Keratinocyte (primary cell): ENCODE data around the gene LRIG3. TPM values are rescaled to one million over a fixed set of nuclear protein-coding genes. Genes with fewer than 3 reads are reported as not detected.

Experiments used
- DNase-seq: peaks from one replicate; pipeline ENCODE4 v3.0.0-alpha.2; 2011; ENCODE audit warnings: low read depth, missing footprints, low spot score
- FAIRE-seq: peaks from 2 replicates; lab custom pipeline; 2011; peaks lifted over from hg19 to GRCh38; lab: Jason Lieb, UNC
- H2AFZ ChIP-seq: 2 replicates; pipeline ENCODE4 v1.6.0; 2012; ENCODE audit warnings: low read length, control low read depth, inconsistent platforms; ENCODE audit not compliant: control insufficient read depth
- H3K27ac ChIP-seq: 2 replicates; pipeline ENCODE4 v1.5.1; 2011; ENCODE audit warnings: low read length; ENCODE audit not compliant: control insufficient read depth, insufficient read depth
- H3K27me3 ChIP-seq: 3 replicates; pipeline ENCODE4 v1.6.0; 2011; ENCODE audit warnings: low read length; ENCODE audit not compliant: control insufficient read depth, insufficient read depth; ENCODE audit errors: extremely low read depth
- H3K36me3 ChIP-seq, 2 experiments: 2 replicates in 1 of 2; 3 replicates in 1 of 2; pipeline ENCODE4 v1.5.1; 2011; ENCODE audit warnings: low read length in 2 of 2, mild to moderate bottlenecking in 1 of 2; ENCODE audit not compliant: control insufficient read depth in 2 of 2, insufficient read depth in 2 of 2; ENCODE audit errors: extremely low read depth in 1 of 2
- H3K4me1 ChIP-seq: 3 replicates; pipeline ENCODE4 v1.5.1; 2011; ENCODE audit warnings: low read length; ENCODE audit not compliant: control insufficient read depth, insufficient read depth; ENCODE audit errors: extremely low read depth
- H3K4me2 ChIP-seq: 3 replicates; pipeline ENCODE4 v1.6.0; 2011; ENCODE audit warnings: low read depth, low read length; ENCODE audit not compliant: control insufficient read depth, insufficient read depth; ENCODE audit errors: extremely low read depth
- H3K4me3 ChIP-seq, 3 experiments: fragments of 200-600 bp in 1 of 3; sonication (generic) in 1 of 3; 2 replicates in 2 of 3; 3 replicates in 1 of 3; pipeline ENCODE4 v1.5.1; 2011 to 2016; ENCODE audit warnings: low read length in 3 of 3, mild to moderate bottlenecking in 3 of 3, control low read depth in 2 of 3, inconsistent platforms in 1 of 3, low read depth in 1 of 3, mixed read lengths in 1 of 3, mixed run types in 1 of 3, moderate library complexity in 1 of 3; ENCODE audit not compliant: control insufficient read depth in 2 of 3, insufficient read depth in 2 of 3; ENCODE audit errors: extremely low read depth in 1 of 3
- H3K79me2 ChIP-seq: 2 replicates; pipeline ENCODE4 v1.6.0; 2012; ENCODE audit warnings: low read length; ENCODE audit not compliant: control insufficient read depth, insufficient read depth
- H3K9ac ChIP-seq: 3 replicates; pipeline ENCODE4 v1.6.0; 2011; ENCODE audit warnings: low read length; ENCODE audit not compliant: control insufficient read depth, insufficient read depth; ENCODE audit errors: extremely low read depth
- H3K9me1 ChIP-seq: 3 replicates; pipeline ENCODE4 v1.6.0; 2011; ENCODE audit warnings: low read length; ENCODE audit not compliant: control insufficient read depth, insufficient read depth; ENCODE audit errors: extremely low read depth
- H3K9me3 ChIP-seq: 2 replicates; pipeline ENCODE4 v1.5.1; 2012; ENCODE audit warnings: low read depth, low read length; ENCODE audit not compliant: control insufficient read depth
- H4K20me1 ChIP-seq: 3 replicates; pipeline ENCODE4 v1.6.0; 2011; ENCODE audit warnings: low read length; ENCODE audit not compliant: control insufficient read depth, insufficient read depth; ENCODE audit errors: extremely low read depth
- EZH2 ChIP-seq: IDR thresholded peaks from one replicate; pipeline ENCODE4 v1.6.1; 2012; ENCODE audit warnings: inconsistent platforms, mild to moderate bottlenecking, low read length, moderate library complexity
- dilution Hi-C: fragments of 300-500 bp; cut with MboI; formaldehyde crosslinking; loops from one replicate; pipeline ENCODE4 v1.7.0; 2020; ENCODE audit warnings: low sequenced_read_pairs; ENCODE audit not compliant: extremely low pct_ligation_motif_present
- polyA plus RNA-seq, 5 experiments: library from polyadenylated mRNA; depleted of rRNA in 3 of 5; stranded (reverse) in 3 of 5; stranded (forward) in 1 of 5; unstranded in 1 of 5; fragments of >200 nt; gene quantifications; 1 replicate in 1 of 5; 2 replicates in 3 of 5; 3 replicates in 1 of 5; pipeline versions ENCODE4 v1.2.1 to v1.2.3, GENCODE V29; 2011 to 2012; ENCODE audit warnings: missing spikeins in 2 of 5, low read depth in 1 of 5, low replicate concordance in 1 of 5
- TF ChIP-seq, protein P1 (sequence below), 3 experiments: IDR thresholded peaks in 1 of 3; conservative IDR thresholded peaks in 1 of 3; optimal IDR thresholded peaks in 1 of 3; 2 replicates in 2 of 3; 3 replicates in 1 of 3; pipeline versions ENCODE3 to v1.5.1; 2011; ENCODE audit warnings: low read length in 3 of 3, mild to moderate bottlenecking in 3 of 3, moderate library complexity in 2 of 3, control low read depth in 1 of 3, inconsistent platforms in 1 of 3; ENCODE audit not compliant: insufficient read depth in 2 of 3; ENCODE audit errors: extremely low read depth in 1 of 3

LRIG3 gene
- polyA plus RNA-seq, 1 donor (not counting 4 experiments of a cell fraction or from before 2014, with no cell fraction given): 30.9 TPM

DNA sequence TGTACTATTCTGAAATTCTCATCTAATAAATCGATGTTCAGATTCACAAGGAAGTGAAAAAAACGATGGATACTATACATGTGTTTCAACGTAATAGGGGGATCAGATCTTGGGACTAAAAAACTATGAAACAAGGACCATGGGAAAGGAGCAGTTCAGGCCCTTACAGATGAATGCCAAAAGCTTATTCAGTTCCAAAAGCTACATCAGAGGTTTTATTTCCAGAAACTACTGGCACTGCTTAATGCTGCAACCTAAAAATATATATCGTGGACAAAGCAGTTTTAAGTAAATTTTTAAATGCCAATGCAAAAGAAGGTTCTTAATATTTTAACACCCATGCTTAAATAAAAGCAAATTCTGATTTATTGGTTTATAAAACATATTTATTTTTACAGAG lies 38.5 kb downstream of the LRIG3 start:
- DNase-seq: no peak
- no peak for FAIRE-seq
- Histone ChIP-seq H3K27me3 (no peaks in the 10 kb centered on the region), H3K4me3 (no peak overlapping the region), H2AFZ (no peak overlapping the region), H3K27ac (no peak overlapping the region), H3K4me2 (no peak overlapping the region), H3K9me1 (no peaks in the 10 kb centered on the region), H3K9me3 (no peaks in the 10 kb centered on the region), H3K4me1 (no peaks in the 10 kb centered on the region), H3K36me3 (peaks cover 40 to 44% of the 10 kb centered on the region in 2 experiments), H3K79me2 (no peaks in the 10 kb centered on the region), H3K9ac (no peak overlapping the region), H4K20me1 (no peaks in the 10 kb centered on the region)
- dilution Hi-C loops: no loop called here
- TF ChIP-seq, protein P1, sequence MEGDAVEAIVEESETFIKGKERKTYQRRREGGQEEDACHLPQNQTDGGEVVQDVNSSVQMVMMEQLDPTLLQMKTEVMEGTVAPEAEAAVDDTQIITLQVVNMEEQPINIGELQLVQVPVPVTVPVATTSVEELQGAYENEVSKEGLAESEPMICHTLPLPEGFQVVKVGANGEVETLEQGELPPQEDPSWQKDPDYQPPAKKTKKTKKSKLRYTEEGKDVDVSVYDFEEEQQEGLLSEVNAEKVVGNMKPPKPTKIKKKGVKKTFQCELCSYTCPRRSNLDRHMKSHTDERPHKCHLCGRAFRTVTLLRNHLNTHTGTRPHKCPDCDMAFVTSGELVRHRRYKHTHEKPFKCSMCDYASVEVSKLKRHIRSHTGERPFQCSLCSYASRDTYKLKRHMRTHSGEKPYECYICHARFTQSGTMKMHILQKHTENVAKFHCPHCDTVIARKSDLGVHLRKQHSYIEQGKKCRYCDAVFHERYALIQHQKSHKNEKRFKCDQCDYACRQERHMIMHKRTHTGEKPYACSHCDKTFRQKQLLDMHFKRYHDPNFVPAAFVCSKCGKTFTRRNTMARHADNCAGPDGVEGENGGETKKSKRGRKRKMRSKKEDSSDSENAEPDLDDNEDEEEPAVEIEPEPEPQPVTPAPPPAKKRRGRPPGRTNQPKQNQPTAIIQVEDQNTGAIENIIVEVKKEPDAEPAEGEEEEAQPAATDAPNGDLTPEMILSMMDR (optimal IDR thresholded peaks at IDR 0.05 in 1 of 3, IDR thresholded peaks at IDR 0.05 in 1 of 3, conservative IDR thresholded peaks at IDR 0.05 in 1 of 3; ENCODE audit: extremely low read depth in 1 of 3, insufficient read depth in 2 of 3, low read length in 3 of 3): no peak
- no peak for TF ChIP-seq EZH2

DNA sequence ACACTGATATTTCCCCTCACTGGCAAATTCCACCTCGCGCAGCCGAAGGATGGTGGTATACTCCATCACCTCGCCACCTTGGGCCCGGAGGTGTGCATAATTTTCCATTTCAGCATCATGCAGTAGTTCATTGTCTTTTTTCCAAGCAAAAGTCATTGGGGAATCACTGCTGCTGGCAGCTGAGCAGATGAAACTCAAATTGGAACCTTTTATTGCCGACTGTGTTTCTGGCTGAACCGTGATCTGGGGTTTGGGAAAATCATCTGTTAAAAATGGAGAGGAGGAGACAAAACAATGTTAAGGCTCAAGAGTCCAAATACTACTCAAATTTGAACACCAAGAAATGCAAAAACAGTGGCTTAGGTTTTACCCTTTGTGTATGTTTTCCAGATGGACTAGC lies 39.7 kb downstream of the LRIG3 start:
- DNase-seq (no peak), FAIRE-seq (no peak)
- Histone ChIP-seq H3K4me2 (no peak overlapping the region), H3K9ac (no peak overlapping the region), H3K27me3 (no peaks in the 10 kb centered on the region), H3K36me3 (peaks cover 40 to 42% of the 10 kb centered on the region in 2 experiments), H3K4me3 (no peak overlapping the region), H4K20me1 (no peaks in the 10 kb centered on the region), H3K79me2 (no peaks in the 10 kb centered on the region), H3K9me3 (no peaks in the 10 kb centered on the region), H2AFZ (no peak overlapping the region), H3K9me1 (no peaks in the 10 kb centered on the region), H3K4me1 (no peaks in the 10 kb centered on the region), H3K27ac (no peak overlapping the region)
- dilution Hi-C loops: no loop called here
- TF ChIP-seq EZH2: no peak
- TF ChIP-seq, protein P1 (optimal IDR thresholded peaks at IDR 0.05 in 1 of 3, IDR thresholded peaks at IDR 0.05 in 1 of 3, conservative IDR thresholded peaks at IDR 0.05 in 1 of 3; ENCODE audit: extremely low read depth in 1 of 3, insufficient read depth in 2 of 3, low read length in 3 of 3): no peak
